ENCODE results near the gene TSPYL2.

Gene TSPYL2

GRCh38 chrX:53080628-53081580, 1.3 kb upstream of the TSPYL2 start:
- DNase-seq, result no peak

- DNase-seq, result no peak
These were observed 828 bp downstream of the TSPYL2 start for GRCh38 chrX:53082773-53083616.

- DNase-seq, result no peak
These were observed 1.9 kb downstream of the TSPYL2 start for GRCh38 chrX:53084043-53084570.

- no peak for DNase-seq
These were observed 2.7 kb downstream of the TSPYL2 start for GRCh38 chrX:53084863-53085262.

GRCh38 chrX:53085661-53086229, 3.6 kb downstream of the TSPYL2 start:
- no peak for DNase-seq

GRCh38 chrX:53086464-53086863, 4.3 kb downstream of the TSPYL2 start:
- no peak for DNase-seq

GRCh38 chrX:53087388-53087831, 5.2 kb downstream of the TSPYL2 start:
- DNase-seq, result no peak

GRCh38 chrX:53088136-53088974, 6.2 kb downstream of the TSPYL2 start:
- DNase-seq, result peak; percentile 45

- DNase-seq, result peak; percentile 41
These were observed 7.2 kb downstream of the TSPYL2 start for GRCh38 chrX:53089224-53089842.

- no peak for DNase-seq
These were observed 7.8 kb downstream of the TSPYL2 start for GRCh38 chrX:53089925-53090324.

GRCh38 chrX:53091354-53091753, 9.2 kb downstream of the TSPYL2 start:
- DNase-seq, result no peak

- peak; percentile 30 for DNase-seq
These were observed 11.0 kb downstream of the TSPYL2 start for GRCh38 chrX:53093177-53093655.

GRCh38 chrX:53093748-53094581, 11.8 kb downstream of the TSPYL2 start, which contains the start of gene KANTR:
KANTR (plus strand) TSS chrX:53094142; CDS start chrX:53124273, 30,131 bp downstream.
- peak; percentile 70 for DNase-seq

GRCh38 chrX:53094582-53094905, 12.4 kb downstream of the TSPYL2 start:
- no peak for DNase-seq

GRCh38 chrX:53095796-53096195, 13.6 kb downstream of the TSPYL2 start:
- DNase-seq, result no peak

GRCh38 chrX:53114864-53115549, 32.8 kb downstream of the TSPYL2 start:
- DNase-seq, result no peak

GRCh38 chrX:53115550-53115874, 33.3 kb downstream of the TSPYL2 start:
- no peak for DNase-seq

GRCh38 chrX:53116101-53116500, 33.9 kb downstream of the TSPYL2 start:
- no peak for DNase-seq

- no peak for DNase-seq
These were observed 39.8 kb downstream of the TSPYL2 start for GRCh38 chrX:53122013-53122412.

GRCh38 chrX:53125506-53125905, 43.3 kb downstream of the TSPYL2 start:
- no peak for DNase-seq

All from NCI-H2029 treated with DMSO at 0.1 percent for 48 hours (cell line).